Hepatocyte (in vitro differentiated cells): Measurements from ENCODE around the gene MRPL20.

Source experiments
- CTCF ChIP-seq: fragments of 200-600 bp; sonication (generic); IDR thresholded peaks from 2 replicates; pipeline ENCODE4 v1.5.1; 2016; ENCODE audit warnings: antibody characterized with exemption, mild to moderate bottlenecking; ENCODE audit not compliant: poor library complexity
- EZH2 ChIP-seq: fragments of 200-600 bp; sonication (generic); IDR thresholded peaks from 2 replicates; pipeline ENCODE4 v1.6.1; 2016; ENCODE audit warnings: antibody characterized with exemption, mild to moderate bottlenecking, borderline replicate concordance
- EZH2phosphoT487 ChIP-seq: fragments of 200-600 bp; sonication (generic); IDR thresholded peaks from one replicate; pipeline ENCODE4 v1.6.1; 2018; ENCODE audit warnings: antibody characterized with exemption, mild to moderate bottlenecking, low read depth, moderate library complexity; ENCODE audit not compliant: unreplicated experiment, severe bottlenecking

- TF ChIP-seq CTCF (no peak), EZH2 (no peak), EZH2phosphoT487 (no peak)
These were observed 4.5 kb upstream of the MRPL20 start for GRCh38 chr1:1411626-1412025.
